HG03442 (cell line): ENCODE results near the gene FTO.

Source experiments
- ATAC-seq: cut with Tn5 transposase; IDR thresholded peaks from one replicate; pipeline ENCODE4 v1.9.1; 2021; ENCODE audit warnings: mild to moderate bottlenecking, moderate library complexity; ENCODE audit not compliant: unreplicated experiment

The FTO gene

DNA sequence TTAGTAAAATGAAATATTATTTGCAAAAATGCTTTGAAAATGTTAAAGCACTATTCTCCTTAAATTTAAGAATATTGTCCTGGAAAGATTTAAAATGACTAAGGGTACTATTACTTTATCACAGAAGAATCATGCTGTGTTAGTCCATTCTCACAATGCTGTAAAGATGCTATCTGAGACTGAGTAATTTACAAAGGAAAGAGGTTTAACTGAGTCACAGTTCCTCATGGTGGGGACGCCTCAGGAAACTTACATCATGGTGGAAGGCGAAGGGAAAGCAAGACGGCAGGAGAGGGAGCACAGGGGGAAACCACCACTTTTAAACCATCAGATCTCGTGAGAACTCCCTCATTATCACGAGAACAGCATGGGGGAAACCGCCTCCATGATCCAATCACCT, 337.0 kb downstream of the FTO start:
- no peak for ATAC-seq

DNA sequence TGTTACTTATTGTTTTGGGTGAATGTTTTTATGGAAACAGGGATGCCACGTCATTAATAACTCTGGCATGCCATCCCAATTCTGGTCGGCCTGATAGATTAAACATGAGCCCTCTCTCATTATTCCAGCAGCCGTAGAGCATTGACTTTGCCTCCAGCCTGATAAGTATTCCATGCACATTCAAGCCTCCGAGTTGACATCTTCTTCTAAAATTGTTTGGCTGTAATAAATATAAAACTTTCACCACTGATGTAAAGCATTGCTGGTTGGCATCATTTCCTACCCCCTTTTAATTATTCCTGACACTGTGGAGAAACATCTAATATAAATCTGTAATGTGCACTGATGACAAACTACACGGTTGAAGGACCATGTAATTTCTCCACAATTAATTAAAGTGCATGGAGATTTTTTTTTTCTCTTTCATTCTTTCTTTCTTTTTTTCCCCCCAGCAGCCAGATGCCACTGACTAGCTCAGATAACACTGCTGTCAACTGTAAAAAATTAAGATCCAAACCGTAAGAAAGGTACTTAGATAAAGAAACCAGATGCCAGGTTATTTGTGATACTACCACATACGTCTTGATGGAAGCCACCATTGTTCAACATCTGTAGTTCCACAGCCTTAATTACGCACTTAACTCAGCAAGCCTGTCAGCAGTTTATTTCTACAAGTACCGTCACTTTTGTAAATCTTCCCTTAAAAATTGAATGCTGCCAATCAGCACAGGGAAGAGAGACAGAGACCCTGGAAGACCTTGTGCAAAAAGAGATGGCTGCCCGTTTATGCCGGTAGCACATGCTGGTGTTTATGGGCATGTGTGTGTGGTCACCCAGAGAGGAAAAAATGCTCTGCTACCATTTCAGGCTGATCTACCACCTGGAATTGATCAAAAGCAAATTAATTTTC, 344.9 kb downstream of the FTO start:
- no peak for ATAC-seq

DNA sequence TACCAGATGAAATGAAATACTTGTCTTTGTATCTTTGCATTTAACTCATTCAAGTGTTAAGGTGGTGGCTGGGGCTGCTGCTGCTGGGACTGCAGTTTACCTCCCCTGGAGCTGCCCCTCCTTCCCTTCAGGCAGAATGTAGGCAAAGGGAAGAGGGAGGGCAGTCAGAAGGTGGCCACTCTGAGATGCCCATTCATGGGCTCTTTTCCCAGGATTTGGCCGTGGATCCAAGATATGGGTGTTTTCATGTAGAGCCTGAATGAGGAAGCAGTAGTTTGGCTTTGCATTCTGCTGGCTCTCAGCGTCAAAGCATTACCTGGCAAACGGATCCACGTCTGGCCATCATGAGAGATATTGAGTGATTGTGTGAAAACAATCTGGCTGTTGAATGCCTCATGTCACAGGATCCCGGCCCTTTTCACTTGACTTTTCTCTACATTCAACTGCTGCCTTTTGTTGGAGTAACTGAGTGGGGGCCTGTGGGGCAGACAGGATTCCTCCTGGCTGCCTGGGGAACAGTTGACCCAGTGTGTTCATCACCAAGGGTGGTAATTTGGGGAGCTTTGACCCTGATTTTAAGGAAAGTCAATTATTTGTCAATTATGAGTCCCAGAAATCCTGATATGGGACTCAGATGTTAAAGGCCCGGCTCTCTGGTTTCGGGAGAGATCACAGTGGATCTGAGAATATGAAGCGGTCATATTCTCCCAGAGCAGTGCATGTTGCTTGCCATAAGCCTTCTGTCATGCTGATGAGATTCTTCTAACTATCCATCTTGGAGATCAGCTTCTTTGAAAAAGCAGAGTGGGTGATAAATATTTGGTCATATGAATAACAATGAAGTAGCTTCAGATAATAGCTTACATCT, 345.9 kb downstream of the FTO start:
- ATAC-seq: no peak

DNA sequence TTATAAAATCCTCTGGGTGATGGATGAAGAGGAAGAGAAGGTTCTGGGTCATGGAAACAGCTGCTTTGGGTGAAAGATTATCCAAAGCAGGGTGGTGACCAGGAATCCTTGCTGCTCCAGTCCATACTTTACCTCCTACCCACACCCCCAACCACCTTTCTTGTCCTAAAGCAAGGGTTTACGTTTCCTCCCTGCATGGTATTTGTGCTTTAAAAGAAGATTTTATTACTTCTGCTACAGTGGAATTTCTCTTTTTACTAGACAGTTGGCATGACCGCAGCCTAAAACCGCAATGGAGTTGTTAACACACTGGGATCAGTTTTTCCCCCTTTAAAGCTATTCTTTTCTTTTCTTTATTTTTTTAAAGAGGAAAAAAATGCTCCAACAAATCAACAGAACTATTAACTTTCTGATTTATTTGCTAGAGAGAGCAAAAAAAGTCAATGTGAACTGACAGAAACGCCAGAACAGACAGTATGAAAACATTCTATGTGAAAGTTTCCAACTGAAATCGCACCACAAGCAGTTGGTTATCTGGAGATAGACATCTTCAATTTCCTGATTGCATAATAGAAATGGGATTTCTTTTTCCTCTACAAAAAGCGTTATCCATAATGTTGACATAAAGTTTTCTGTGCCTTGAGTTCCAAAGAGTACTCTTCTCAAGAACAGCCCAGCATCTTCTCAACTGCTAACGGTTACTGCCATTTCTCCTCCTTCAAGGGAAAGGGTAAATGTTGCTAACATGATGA, 346.7 kb downstream of the FTO start:
- no peak for ATAC-seq

DNA sequence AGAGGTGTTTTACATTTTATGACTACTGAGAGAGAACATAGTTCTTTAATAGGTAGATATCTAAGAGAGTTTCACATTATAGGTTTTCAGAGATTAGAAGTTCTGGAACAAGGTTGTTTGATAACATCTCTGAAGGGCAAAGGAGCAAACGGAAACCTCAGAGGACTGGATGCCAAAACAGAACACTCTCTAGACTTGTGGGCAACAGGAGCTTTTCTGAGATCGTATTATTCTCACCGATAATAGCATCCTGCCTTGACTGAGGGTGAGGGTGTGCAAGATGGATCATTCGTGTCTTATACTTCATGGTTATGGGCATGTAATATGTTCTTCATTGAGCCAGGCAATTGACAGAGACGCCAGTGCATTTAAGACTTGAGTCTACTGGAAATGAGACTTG, 347.9 kb downstream of the FTO start:
- no peak for ATAC-seq

DNA sequence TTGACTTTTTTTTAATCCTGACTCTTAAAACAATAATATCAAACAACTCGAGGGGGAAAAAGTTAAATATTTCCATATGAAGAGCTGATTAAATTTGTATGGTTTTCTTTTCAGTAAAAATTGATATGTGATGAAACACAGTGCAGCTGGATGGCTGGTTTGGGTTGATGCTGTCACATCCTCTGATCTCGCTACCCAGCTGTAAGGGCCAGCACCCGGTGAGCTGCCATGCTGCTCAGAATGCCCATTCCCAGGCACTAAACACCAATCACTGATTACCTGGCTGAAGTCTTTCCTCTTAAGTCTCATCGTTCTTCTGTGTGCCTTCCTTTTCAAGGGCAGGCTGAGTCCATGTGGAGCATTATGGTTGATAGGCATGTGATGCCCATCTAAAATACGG, 348.3 kb downstream of the FTO start:
- no peak for ATAC-seq

DNA sequence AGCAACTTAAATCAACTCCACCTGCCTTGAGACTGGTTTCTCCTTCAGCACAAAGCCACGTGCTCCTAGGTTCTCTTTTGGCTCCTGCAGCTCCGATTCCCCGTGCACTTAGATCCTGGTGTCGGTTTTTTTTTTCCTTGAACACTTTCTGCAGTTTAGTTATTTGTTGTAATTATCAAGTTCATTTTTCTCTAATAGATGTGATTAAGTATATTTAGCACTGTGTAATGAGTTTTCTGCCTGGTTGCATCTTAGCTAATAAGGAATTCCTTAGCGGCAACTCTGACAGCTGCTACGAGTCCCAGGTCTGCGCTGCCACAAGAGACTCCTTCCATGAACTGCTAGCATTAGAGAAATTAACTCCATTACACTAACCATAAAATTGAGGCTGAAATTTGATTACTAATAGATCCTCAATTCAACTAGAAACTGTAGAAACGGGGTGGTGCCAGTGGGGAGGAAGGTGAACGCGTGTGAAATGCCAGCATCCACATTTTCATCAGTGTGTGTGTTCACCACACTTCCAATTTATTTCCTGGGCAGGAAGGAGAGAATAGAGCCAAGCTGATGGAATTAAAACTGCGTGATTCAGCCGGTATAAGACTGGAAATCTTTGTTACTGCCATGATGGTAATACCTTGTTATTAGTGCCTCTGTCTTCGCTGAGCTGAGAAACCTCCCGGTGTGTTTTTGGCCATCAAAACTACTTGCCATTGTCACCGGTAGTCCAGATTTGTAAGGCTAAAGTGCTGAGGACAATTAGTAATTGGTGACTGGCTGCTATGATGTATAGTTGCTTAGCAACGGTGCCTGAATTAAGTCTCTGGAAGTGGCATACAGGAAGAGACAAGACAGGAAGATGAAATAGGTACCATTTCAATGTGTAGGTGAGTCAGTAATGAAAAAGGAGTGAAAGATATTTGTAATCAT, 350.2 kb downstream of the FTO start:
- no peak for ATAC-seq

DNA sequence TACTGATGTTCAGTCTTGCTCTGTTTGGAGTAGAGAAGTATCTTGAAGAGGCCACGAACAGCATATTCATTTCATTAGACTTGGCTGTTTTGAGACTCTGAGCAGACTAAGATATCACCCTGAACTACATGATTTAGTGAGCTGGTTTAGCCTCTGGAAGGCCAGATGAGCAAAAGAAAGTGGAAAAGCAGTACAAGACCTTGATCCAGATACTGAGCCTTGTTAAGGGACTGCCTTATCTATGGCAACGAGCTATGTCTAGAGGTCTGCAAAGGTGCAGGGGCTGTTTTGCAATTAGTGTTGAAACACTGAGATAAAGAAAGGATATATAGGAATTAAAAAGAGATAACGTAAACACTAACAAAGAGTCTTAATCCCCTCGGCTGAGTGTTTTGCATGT, 351.2 kb downstream of the FTO start:
- no peak for ATAC-seq

DNA sequence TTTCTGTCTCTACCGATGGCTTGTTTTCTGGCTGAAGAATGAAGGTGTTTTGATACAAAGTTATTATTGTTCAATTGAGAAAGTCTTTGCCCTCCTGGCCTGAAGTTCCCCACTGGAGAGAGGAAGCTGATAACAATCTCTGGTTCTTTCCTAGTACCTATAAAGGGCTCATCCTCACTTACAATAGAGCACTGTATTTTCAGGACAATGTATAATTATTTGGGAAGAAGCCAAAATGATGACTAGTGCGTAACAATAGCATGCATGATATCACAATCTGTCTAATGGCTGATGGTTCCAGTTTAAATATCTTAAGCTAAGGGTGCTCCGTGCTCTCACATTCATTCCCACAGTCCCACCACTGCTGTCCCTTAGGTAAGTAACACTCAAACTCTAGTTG, 351.9 kb downstream of the FTO start:
- ATAC-seq: no peak

DNA sequence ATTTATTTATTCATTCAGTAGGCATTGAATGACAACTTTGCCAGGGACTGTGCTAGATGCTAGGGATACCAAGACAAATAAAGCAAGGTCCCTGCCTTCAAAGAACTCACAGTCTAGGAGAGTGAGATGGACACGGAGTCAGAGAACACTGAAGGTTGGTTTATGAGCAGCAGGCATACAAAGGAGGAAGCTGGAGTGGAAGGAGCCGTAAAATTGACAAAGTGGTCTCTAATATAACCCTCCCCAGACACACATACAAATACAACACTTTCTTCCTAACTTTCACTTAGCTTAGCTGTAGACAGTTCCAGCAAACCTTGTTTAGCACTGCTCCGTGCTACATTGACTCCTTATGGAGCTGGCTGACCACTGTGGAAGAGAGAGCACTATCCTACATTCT, 353.0 kb downstream of the FTO start:
- no peak for ATAC-seq

DNA sequence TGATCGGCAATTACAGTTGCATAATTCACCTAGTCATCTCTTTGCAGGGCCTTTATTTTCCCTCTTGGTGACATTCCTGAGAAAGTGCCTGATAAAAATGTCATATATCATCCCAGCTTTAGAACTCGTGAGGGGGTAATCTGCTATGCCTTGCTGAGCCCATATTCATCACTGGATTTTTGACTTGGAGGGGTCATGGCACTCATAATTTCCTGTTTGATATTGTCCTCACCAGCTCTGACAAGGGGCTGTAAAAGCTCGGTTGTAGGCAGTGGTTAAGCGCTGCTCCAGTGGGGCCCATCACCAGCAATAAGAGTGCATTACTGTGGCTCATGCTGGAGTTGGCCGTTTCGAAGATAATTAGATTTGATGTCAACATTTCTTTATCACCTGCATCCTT, 355.4 kb downstream of the FTO start:
- ATAC-seq: no peak

DNA sequence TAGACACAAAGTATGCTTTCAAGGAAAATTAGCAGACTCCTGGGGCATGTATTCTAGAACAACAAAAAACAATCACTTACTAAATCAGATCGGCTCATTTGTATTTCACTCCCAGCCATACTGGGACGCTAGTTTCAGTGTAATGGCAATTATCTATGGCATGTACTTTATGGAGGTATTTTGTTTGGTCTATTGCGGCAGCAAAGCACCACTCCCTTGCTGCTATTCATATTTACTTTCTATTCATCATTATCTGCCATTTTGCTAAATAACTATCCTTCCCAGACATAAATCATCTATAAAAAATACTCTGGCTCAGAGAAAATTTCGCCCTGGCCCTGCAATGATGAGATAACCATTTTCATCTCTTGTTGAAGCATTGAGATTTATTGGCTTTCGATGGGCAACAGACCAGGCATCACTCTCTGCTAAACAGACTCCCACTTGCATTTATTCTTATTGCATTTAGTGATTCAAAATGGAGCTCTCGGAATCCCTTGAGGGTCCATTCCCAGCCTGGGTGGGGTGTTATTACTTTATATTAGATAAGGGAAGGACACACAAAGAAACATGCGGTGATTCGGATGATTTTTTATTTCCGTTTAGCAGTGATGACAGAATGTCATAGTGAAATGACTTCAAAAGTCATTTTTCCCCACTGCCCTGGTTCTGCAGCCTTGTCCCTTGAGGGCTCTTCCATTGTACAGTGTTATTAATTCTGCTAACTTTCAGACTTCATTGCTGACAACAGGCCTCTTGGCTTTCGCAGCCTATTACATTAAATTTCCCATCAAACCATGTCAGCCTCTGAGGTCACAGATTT, 356.9 kb downstream of the FTO start:
- ATAC-seq: no peak

DNA sequence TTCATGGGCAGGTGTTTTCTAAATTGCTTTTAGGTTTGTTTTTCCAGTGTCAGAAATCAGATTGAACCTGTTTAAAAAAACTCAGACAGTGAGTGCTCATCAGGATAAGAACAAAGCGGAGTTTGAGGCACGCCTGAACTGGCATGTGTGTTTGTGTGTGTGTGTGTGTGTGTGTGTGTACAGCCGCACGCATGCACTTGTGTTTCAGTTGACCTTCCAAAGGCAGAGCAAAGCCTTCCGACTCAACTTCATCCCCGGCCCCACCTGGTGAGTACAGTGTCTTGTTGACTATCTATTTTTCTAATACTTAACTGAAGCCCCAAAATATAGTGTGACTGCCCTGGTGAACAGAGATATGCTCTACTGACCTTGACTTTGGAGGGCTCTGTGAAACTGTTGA, 357.5 kb downstream of the FTO start:
- no peak for ATAC-seq

DNA sequence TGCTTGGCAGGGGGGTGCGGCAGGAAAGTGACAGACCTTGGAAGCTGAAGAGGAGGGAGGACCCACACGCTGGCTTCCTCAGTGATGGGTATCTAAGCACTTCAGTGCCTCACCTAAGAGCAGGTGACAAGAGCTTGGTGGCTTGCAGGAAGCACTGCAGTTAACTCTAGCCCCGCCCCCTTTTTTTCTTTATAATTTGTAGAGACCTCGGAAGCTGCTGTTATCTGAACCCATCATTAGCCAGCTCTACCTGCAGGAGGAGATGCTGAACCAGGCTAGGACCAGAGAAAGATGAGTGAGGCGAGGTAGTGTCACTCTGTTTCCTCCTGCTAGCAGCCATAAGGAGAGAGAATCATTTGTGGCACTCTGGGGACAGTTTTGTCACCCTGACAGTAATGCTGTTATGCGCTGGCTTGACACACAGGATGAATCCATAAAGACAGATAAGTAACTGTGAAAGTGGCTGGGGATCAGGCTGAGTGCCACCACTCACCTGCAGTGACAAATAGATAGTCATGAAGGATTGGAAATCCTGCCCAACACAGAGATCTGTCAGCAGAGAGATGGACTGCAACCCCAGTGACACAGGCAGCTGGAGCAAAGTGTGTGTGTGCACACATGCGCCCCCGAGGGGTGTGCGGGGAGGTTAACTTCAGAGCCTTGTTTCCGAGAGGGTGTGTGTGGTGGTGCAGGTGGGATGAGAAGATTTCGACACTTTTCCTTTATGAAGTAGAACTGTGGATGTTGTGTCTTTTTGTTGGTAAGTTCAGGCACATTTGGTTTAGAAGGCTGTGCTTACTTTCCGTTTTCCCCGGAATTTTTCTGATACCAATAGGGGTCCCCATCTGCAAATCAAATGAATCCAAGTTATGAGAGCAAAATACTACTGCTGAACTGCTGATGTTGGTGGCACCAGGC, 358.7 kb downstream of the FTO start:
- ATAC-seq: no peak

DNA sequence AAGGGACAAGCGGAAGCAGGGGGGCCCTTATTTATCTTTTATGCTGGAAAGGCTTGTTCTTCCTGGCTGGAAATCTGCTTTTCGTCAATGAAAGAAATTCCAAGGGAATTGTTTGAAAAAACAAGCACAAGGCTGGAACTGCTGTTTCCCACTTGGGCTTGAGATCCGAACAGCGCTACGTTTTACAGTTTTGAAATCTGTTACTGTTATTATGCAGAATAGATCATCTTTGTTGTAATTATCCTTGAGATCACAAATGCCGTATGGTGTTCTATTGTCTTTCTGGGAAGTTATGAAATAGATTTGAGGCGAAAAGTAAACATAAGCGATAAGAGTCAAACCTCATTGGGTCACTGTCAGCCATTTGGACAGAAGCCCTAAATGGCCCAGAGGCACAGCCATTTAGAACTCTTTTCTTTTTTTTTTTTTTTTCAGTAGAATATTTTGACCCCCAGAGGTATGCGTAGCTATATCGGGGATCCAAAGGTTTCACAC, 359.4 kb downstream of the FTO start:
- ATAC-seq: no peak

DNA sequence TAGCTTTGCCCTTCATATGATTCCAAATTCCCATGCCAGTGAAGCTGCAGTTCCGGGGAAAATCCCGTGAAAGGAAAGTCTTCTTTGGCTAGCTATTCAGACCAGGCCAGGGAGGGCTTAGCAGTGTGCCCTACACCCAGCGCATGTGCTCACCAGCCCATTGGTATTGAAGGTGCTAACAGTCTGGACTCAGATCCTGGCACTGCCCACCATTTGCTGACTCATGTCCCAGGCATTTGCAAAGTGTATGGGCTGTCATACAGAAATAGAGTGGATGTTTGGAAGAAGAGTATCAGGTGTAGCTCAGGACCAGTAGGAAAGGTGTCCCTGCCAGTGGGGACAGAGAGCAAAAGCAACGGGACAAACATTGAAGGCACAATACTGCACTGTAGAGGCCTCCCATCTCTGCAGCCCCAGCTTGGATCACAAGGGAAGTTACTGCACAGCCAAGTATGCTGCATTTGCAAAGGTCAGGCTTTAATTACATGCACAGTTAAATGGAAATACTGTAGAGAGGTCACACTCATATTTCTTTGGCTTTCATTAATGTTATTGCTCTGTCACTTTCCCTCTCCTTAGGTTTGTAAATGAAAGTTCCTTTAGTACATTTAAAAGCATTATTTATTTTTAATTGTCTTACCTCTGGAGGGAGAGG, 362.6 kb downstream of the FTO start:
- ATAC-seq: no peak

DNA sequence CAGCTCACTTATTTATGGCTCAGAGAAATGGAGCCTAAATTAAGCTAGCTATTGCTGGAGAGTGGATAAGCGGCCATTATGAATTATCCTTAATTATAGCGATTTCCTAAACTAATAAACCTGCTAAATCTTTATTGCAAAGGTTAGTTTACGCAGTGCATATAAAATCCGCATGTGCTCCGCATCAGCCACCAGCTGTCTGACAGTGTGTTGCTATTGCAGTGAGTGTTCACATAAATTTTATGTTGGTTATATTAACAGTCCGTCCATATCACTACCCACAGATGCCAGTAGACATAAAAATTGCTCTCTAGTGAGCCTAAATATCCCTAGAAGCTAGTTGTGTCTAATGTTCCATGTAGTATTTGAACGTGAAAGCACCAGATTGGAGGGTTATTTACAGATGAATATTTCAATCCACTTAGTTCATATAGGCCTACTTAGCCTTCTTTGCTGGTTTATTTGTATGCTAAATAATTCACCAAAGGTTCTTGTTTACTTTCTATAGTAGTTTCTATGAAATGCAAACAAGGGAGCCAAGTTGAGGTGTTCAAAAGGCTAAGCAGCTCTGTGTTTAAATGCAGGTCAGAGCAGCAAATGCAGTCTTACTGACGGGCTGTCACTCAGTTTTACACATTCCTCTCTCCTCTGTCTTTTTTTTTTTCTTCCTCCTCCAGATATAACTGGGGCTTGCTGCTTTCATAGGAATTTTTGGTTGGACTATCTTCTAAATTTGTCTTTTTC, 363.5 kb downstream of the FTO start:
- no peak for ATAC-seq
